H1 (cell line): ENCODE data around the gene LRTM2. TPM values are rescaled to one million over a fixed set of nuclear protein-coding genes. Genes with fewer than 3 reads are reported as not detected.
A peak's percentile ranks its signal among the peaks of the same experiment; 100 is the strongest.

Source experiments
- CTCF ChIA-PET: fragments of 300-600 bp; sonication (Branson Sonifier 250); formaldehyde crosslinking; loops from one replicate; lab custom pipeline; 2021; ENCODE audit not compliant: partially characterized antibody; lab: Charles Lee
- POLR2A ChIA-PET: fragments of 300-600 bp; sonication (Branson Sonifier 250); formaldehyde crosslinking; loops from one replicate; lab custom pipeline; 2021; ENCODE audit warnings: inconsistent platforms; ENCODE audit not compliant: partially characterized antibody; lab: Charles Lee
- DNase-seq, 2 experiments: peaks; one replicate each; pipeline versions ENCODE4 v3.0.0 to v3.0.0-alpha.2; 2010 to 2022; ENCODE audit warnings: low spot score in 2 of 2, low read depth in 1 of 2, mixed read lengths in 1 of 2
- FAIRE-seq: peaks from 2 replicates; lab custom pipeline; 2011; peaks lifted over from hg19 to GRCh38; lab: Jason Lieb, UNC
- H2AFZ ChIP-seq: 2 replicates; pipeline ENCODE4 v1.8.1; 2012; ENCODE audit warnings: low read length, inconsistent platforms
- H2AK5ac ChIP-seq: 2 replicates; pipeline ENCODE4 v1.6.1; 2013; ENCODE audit warnings: low read depth, low read length
- H2BK120ac ChIP-seq: replicated peaks from 2 replicates; pipeline ENCODE3; 2013; ENCODE audit warnings: low read depth, low read length, inconsistent platforms
- H2BK12ac ChIP-seq: 2 replicates; pipeline ENCODE4 v1.6.1; 2013; ENCODE audit warnings: low read depth, low read length
- H2BK15ac ChIP-seq: 2 replicates; pipeline ENCODE4 v1.6.1; 2013; ENCODE audit warnings: low read length
- H2BK20ac ChIP-seq: 2 replicates; pipeline ENCODE4 v1.6.1; 2013; ENCODE audit warnings: low read length
- H2BK5ac ChIP-seq: 2 replicates; pipeline ENCODE4 v1.6.1; 2013; ENCODE audit warnings: low read depth, low read length
- H3K14ac ChIP-seq: 2 replicates; pipeline ENCODE4 v1.6.1; 2013; ENCODE audit warnings: inconsistent platforms; ENCODE audit not compliant: insufficient read length
- H3K18ac ChIP-seq: 2 replicates; pipeline ENCODE4 v1.6.1; 2013; ENCODE audit warnings: low read length; ENCODE audit errors: extremely low read depth
- H3K23ac ChIP-seq: 2 replicates; pipeline ENCODE4 v1.6.1; 2013; ENCODE audit warnings: inconsistent platforms; ENCODE audit not compliant: insufficient read length
- H3K23me2 ChIP-seq: 2 replicates; pipeline ENCODE4 v1.6.1; 2013; ENCODE audit warnings: low read depth, low read length
- H3K27ac ChIP-seq: 2 replicates; pipeline ENCODE4 v1.6.1; 2011; ENCODE audit warnings: low read depth, low read length, inconsistent platforms
- H3K27me3 ChIP-seq, 4 experiments: replicated peaks in 1 of 4; 1 replicate in 1 of 4; 2 replicates in 3 of 4; pipeline versions ENCODE4 v1.6.1 to v1.8.1; 2011 to 2013; ENCODE audit warnings: low read length in 3 of 4, mild to moderate bottlenecking in 3 of 4, inconsistent platforms in 2 of 4, mixed read lengths in 2 of 4, moderate library complexity in 1 of 4; ENCODE audit not compliant: control insufficient read depth in 3 of 4, insufficient read depth in 3 of 4; ENCODE audit errors: extremely low read depth in 1 of 4
- H3K36me3 ChIP-seq, 4 experiments: 2 replicates each; pipeline versions ENCODE4 v1.6.1 to v1.8.1; 2011 to 2013; ENCODE audit warnings: mild to moderate bottlenecking in 4 of 4, low read length in 3 of 4, moderate library complexity in 2 of 4, control low read depth in 1 of 4, inconsistent platforms in 1 of 4; ENCODE audit not compliant: insufficient read depth in 4 of 4, control insufficient read depth in 2 of 4
- H3K4ac ChIP-seq: replicated peaks from 2 replicates; pipeline ENCODE3; 2013; ENCODE audit warnings: low read length, low read depth, mixed read lengths, inconsistent platforms; ENCODE audit not compliant: insufficient read length
- H3K4me1 ChIP-seq, 4 experiments: replicated peaks in 1 of 4; 1 replicate in 1 of 4; 2 replicates in 3 of 4; pipeline versions ENCODE4 v1.6.1 to v1.8.1; 2011 to 2013; ENCODE audit warnings: low read length in 3 of 4, inconsistent platforms in 2 of 4, mixed read lengths in 1 of 4; ENCODE audit not compliant: insufficient read depth in 4 of 4, control insufficient read depth in 3 of 4
- H3K4me2 ChIP-seq, 2 experiments: 2 replicates each; pipeline versions ENCODE4 v1.6.1 to v1.8.1; 2011 to 2013; ENCODE audit warnings: low read depth in 2 of 2, low read length in 2 of 2, control low read depth in 1 of 2, inconsistent platforms in 1 of 2, mild to moderate bottlenecking in 1 of 2; ENCODE audit not compliant: insufficient read depth in 1 of 2
- H3K4me3 ChIP-seq, 4 experiments: fragments of 200-600, 300-600 bp in 1 of 4; sonication (generic), shearing (Covaris generic), sonication (Bioruptor Twin) in 1 of 4; 2 replicates each; pipeline versions ENCODE4 v1.5.1 to v1.8.1; 2011 to 2016; ENCODE audit warnings: low read length in 4 of 4, low read depth in 3 of 4, control low read depth in 2 of 4, inconsistent platforms in 2 of 4, mild to moderate bottlenecking in 2 of 4, mixed read lengths in 1 of 4, moderate library complexity in 1 of 4; ENCODE audit not compliant: insufficient read depth in 2 of 4; ENCODE audit errors: extremely low read depth in 1 of 4
- H3K56ac ChIP-seq: replicated peaks from 2 replicates; pipeline ENCODE3; 2013; ENCODE audit warnings: low read depth, mild to moderate bottlenecking, mixed read lengths, low read length, inconsistent platforms; ENCODE audit not compliant: insufficient read length
- H3K79me1 ChIP-seq: 2 replicates; pipeline ENCODE4 v1.6.1; 2013; ENCODE audit warnings: low read depth, low read length, control low read depth
- H3K79me2 ChIP-seq, 2 experiments: 2 replicates each; pipeline versions ENCODE4 v1.6.1 to v1.8.1; 2012 to 2013; ENCODE audit warnings: low read length in 2 of 2, mild to moderate bottlenecking in 2 of 2, inconsistent platforms in 1 of 2; ENCODE audit not compliant: insufficient read depth in 2 of 2, control insufficient read depth in 1 of 2
- H3K9ac ChIP-seq, 4 experiments: replicated peaks in 1 of 4; 1 replicate in 1 of 4; 2 replicates in 3 of 4; pipeline versions ENCODE4 v1.6.1 to v1.8.1; 2011 to 2013; ENCODE audit warnings: low read depth in 3 of 4, low read length in 3 of 4, control low read depth in 2 of 4, mild to moderate bottlenecking in 2 of 4, moderate library complexity in 2 of 4, inconsistent platforms in 1 of 4; ENCODE audit errors: extremely low read depth in 1 of 4
- H3K9me3 ChIP-seq, 2 experiments: 2 replicates each; pipeline versions ENCODE4 v1.6.1 to v1.8.1; 2012 to 2013; ENCODE audit warnings: mild to moderate bottlenecking in 2 of 2, moderate library complexity in 2 of 2, control low read depth in 1 of 2, inconsistent platforms in 1 of 2, low read depth in 1 of 2, low read length in 1 of 2, mixed read lengths in 1 of 2; ENCODE audit not compliant: insufficient read depth in 2 of 2
- H4K20me1 ChIP-seq, 2 experiments: replicated peaks in 1 of 2; 2 replicates each; pipeline versions ENCODE3 to v1.8.1; 2011 to 2013; ENCODE audit warnings: inconsistent platforms in 2 of 2, low read length in 2 of 2, mild to moderate bottlenecking in 1 of 2; ENCODE audit not compliant: insufficient read depth in 2 of 2, control insufficient read depth in 1 of 2
- H4K5ac ChIP-seq: 2 replicates; pipeline ENCODE4 v1.6.1; 2013; ENCODE audit warnings: low read length, low read depth, mixed read lengths, inconsistent platforms; ENCODE audit not compliant: insufficient read length
- H4K8ac ChIP-seq: 2 replicates; pipeline ENCODE4 v1.8.0; 2013; ENCODE audit warnings: mild to moderate bottlenecking, moderate library complexity, low read length, inconsistent platforms; ENCODE audit not compliant: insufficient read depth; ENCODE audit errors: extremely low read depth
- H4K91ac ChIP-seq: replicated peaks from 2 replicates; pipeline ENCODE3; 2013; ENCODE audit warnings: low read length, mixed read lengths, inconsistent platforms; ENCODE audit not compliant: insufficient read length
- HDAC2 ChIP-seq, 2 experiments: fragments of 300-600 bp in 1 of 2; sonication (generic) in 1 of 2; IDR thresholded peaks; 2 replicates each; pipeline ENCODE4 v1.6.1; 2011 to 2012; ENCODE audit warnings: low read depth in 2 of 2, low read length in 2 of 2, mild to moderate bottlenecking in 2 of 2, moderate library complexity in 2 of 2, borderline replicate concordance in 1 of 2, inconsistent platforms in 1 of 2
- JUN ChIP-seq: IDR thresholded peaks from 2 replicates; pipeline ENCODE4 v1.6.1; 2011; ENCODE audit warnings: low read depth, mild to moderate bottlenecking, improper control_type of control experiment, low read length
- RBBP5 ChIP-seq: IDR thresholded peaks from 2 replicates; pipeline ENCODE4 v1.7.1; 2012; ENCODE audit warnings: low read depth, mild to moderate bottlenecking, inconsistent platforms, low read length, moderate library complexity, borderline replicate concordance
- SIN3A ChIP-seq, 2 experiments: IDR thresholded peaks in 1 of 2; conservative IDR thresholded peaks in 1 of 2; 2 replicates each; pipeline ENCODE4 v1.6.1; 2011 to 2012; ENCODE audit warnings: low read length in 2 of 2, improper control_type of control experiment in 1 of 2, low read depth in 1 of 2, mild to moderate bottlenecking in 1 of 2
- TAF1 ChIP-seq: IDR thresholded peaks from 2 replicates; pipeline ENCODE4 v1.6.1; 2011; ENCODE audit warnings: mild to moderate bottlenecking, low read depth, low read length
- TAF7 ChIP-seq: optimal IDR thresholded peaks from 2 replicates; pipeline ENCODE3; 2011; ENCODE audit warnings: low read depth, mild to moderate bottlenecking, inconsistent platforms, low read length, moderate library complexity, borderline replicate concordance
- TBP ChIP-seq: IDR thresholded peaks from 2 replicates; pipeline ENCODE4 v1.6.1; 2011; ENCODE audit warnings: low read depth, low read length, improper control_type of control experiment
- ZNF274 ChIP-seq: IDR thresholded peaks from 2 replicates; pipeline ENCODE4 v1.7.0; 2012; ENCODE audit warnings: low read length, borderline replicate concordance; ENCODE audit errors: extremely low read depth
- WGBS, 2 experiments: shearing (Covaris generic) in 1 of 2; methylation state at CpG; one replicate each; pipeline versions ENCODE4 v1.1.6 to v1.1.7; 2013 to 2015; ENCODE audit warnings: low lambda C conversion rate in 2 of 2, mixed read lengths in 2 of 2, inconsistent platforms in 1 of 2, low coverage in 1 of 2, missing lambda C conversion rate in 1 of 2; ENCODE audit not compliant: insufficient replicate concordance in 2 of 2, insufficient coverage in 1 of 2, insufficient read length in 1 of 2; ENCODE audit errors: extremely low coverage in 1 of 2, missing lambda C conversion rate in 1 of 2; 5-methylcytosine and 5-hydroxymethylcytosine counted together
- polyA plus RNA-seq, 7 experiments: library from polyadenylated mRNA; depleted of rRNA in 3 of 7; stranded (reverse) in 5 of 7; unstranded in 2 of 7; fragments of >200 nt in 5 of 7; fragments of 200-250 nt in 2 of 7; gene quantifications; 1 replicate in 5 of 7; 2 replicates in 1 of 7; 4 replicates in 1 of 7; pipeline versions ENCODE4 v1.2.1 to v1.2.3, GENCODE V29; 2011 to 2013; ENCODE audit warnings: missing spikeins in 2 of 7, mixed read lengths in 2 of 7
- total RNA-seq: library from RNA; stranded (reverse); fragmentation: NEBNext Ultra II Directional; extraction: Animal tissue kit (Norgen Biotek cat#: 25700); gene quantifications from 2 replicates; pipeline ENCODE4 v1.2.1, GENCODE V29; 2021

Gene LRTM2
- total and polyA plus RNA-seq, 2 of the 8 experiments (the other 6 are each of a cell fraction or from before 2014, with no cell fraction given), result 0.06 TPM; not detected in 1

GRCh38 chr12:1875608-1876007, 55.2 kb downstream of the LRTM2 start:
- FAIRE-seq (no peak), DNase-seq (peak in 1 of 2 experiments; percentile 33)
- Histone ChIP-seq H3K18ac (no peak overlapping the region), H3K27me3 (no peaks in the 10 kb centered on the region; a peak in 1 of 7 replicates), H3K23me2 (peaks cover 3% of the 10 kb centered on the region; the same call in 1 of the 2 replicates), H3K4ac (no peak overlapping the region), H3K9ac (no peak overlapping the region), H3K14ac (no peak overlapping the region), H3K4me3 (no peak overlapping the region), H3K23ac (no peak overlapping the region), H2BK5ac (no peak overlapping the region), H4K91ac (no peak overlapping the region), H3K9me3 (peaks cover 0 to 2% of the 10 kb centered on the region in 2 experiments; a peak in 1 of 4 replicates), H2BK12ac (no peak overlapping the region), H4K8ac (no peak overlapping the region), H3K4me2 (no peak overlapping the region), H2AFZ (no peak overlapping the region), H3K4me1 (peaks cover 0 to 5% (median under 1%) of the 10 kb centered on the region in 4 experiments; a peak in 3 of 7 replicates), H4K5ac (no peak overlapping the region), H3K36me3 (no peaks in the 10 kb centered on the region), H2AK5ac (no peak overlapping the region), H2BK120ac (no peak overlapping the region), H2BK20ac (no peak overlapping the region), H3K56ac (no peak overlapping the region), H4K20me1 (peaks cover 0 to 3% of the 10 kb centered on the region in 2 experiments), H3K79me2 (no peaks in the 10 kb centered on the region), H2BK15ac (no peak overlapping the region), H3K27ac (no peak overlapping the region), H3K79me1 (no peaks in the 10 kb centered on the region; the same call in 1 of the 2 replicates)
- WGBS, 2 experiments, result 69% methylated on average over 6 of the region's 6 CpGs; no CpG with 5 or more reads in 1 of the 2 experiments
- ChIA-PET CTCF (interaction anchor here (1.5 to 2.4 kb wide), 2 partner anchors 52 to 64 kb away, joined by 3 to 7 read pairs; no protein-coding TSS in a partner anchor), POLR2A (no interaction called here)
- TF ChIP-seq JUN (no peak), SIN3A (conservative IDR thresholded peaks at IDR 0.05 in 1 of 2, IDR thresholded peaks at IDR 0.05 in 1 of 2; ENCODE audit: low read depth in 1 of 2, low read length in 2 of 2) (no peak), ZNF274 (no peak), TBP (no peak), TAF7 (no peak), TAF1 (no peak), HDAC2 (IDR thresholded peaks at IDR 0.05; ENCODE audit: borderline replicate concordance in 1 of 2, low read depth in 2 of 2, low read length in 2 of 2) (no peak), RBBP5 (no peak)
